HG03159 (cell line): ENCODE measurements around the gene ABHD16A.

Experiments used
- ATAC-seq: cut with Tn5 transposase; IDR thresholded peaks from one replicate; pipeline ENCODE4 v1.9.1; 2021; ENCODE audit warnings: mild to moderate bottlenecking, moderate library complexity; ENCODE audit not compliant: unreplicated experiment

The ABHD16A gene

GRCh38 chr6:31702819-31703716 is at the start of gene ABHD16A:
ABHD16A (minus strand) TSS chr6:31703324; CDS start chr6:31703281, 43 bp downstream.
- peak; percentile 84 for ATAC-seq

DNA sequence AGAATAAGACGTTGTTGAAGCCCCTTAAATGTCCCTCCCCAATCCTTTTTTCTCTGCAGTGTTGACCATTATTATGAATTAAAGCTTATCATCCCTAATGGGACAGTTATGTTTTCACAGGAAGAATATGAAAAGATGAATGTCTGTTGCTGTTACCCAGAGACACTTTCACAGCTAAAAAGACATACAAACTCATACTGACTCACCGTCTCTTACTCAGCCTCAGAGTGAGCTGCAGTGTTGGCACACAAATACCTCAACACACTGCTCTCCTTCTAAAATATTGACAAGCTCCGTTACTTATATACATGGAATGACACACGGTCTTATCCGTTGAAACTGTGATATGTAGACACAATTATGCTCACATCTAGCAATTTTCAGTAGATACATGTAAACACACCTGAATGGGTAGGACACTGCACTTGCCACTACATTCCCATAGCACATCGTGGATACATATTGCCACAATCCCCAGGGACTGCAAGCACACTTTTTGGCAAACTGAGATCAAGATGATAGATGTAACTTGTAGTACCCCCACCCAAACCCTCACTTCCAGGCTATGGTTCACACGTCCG is 49.7 kb upstream of the ABHD16A start:
- no peak for ATAC-seq

DNA sequence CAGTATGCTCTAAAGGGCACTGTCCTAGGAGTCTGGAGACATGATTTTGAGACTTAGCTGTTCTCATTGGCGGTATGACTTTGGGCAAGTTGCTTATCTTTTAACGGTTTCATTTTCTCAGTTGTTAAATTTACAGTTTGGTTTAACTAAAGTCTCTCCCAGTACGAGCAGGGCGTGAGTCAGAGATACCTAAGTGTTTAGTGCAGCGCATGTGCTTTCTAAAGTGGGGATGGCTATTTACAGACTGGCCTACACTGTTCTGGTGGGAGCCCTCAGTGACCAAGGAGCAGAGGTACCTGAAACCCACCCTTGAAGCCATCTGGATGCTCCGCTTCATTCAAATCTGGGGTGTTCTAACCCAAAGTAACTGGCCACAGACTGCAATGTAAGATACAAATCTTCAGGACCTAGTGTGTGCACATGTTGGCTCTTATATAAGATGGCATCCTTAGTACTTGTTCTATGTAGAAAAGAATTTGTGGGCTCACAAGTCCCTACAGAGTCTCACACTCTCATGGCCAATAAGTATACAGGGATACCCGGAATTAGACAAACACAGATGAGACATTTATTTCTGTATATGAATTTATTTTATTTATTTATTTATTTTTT is 47.4 kb upstream of the ABHD16A start:
- ATAC-seq, result no peak

- ATAC-seq, result no peak
Measured at GRCh38 chr6:31749301-31750036, 46.3 kb upstream of the ABHD16A start.

- ATAC-seq, result no peak
Measured at GRCh38 chr6:31744422-31744821, 41.3 kb upstream of the ABHD16A start.

DNA sequence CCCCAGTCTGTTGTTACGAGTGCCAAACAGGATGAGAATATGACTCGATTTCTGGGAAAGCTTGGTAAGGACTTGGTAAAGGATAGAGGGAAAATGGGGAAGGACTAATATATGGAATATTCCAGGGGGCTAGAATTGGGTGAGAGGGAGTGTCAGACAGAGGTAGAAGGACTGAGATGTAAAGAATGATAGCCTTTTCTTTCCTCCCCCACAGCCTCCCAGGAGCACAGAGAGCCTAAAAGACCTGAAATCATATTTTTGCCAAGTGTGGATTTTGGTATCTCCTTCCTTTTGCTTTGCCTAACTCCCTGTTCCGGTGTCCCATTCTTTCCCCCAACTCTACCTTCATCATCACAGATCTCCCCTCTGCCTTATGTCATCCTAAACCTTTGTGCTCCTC is 39.8 kb upstream of the ABHD16A start:
- no peak for ATAC-seq

DNA sequence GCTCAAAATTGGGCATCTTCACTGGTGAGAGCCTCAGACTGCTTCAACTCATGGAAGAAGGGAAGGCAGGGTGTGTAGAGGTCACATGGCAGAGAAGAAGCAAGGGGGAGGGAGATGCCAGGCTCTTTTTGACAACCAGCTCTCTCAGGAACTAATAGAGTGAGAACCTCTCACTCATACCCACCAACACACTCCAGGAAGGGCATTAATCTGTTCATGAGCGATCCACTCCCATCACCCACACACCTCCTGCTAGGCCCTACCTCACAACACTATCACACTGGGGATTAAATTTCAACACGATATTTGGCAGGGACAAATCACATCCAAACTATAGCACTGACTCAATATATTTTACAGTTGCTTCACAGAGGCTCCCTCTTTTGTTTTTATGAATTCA is 38.7 kb upstream of the ABHD16A start:
- no peak for ATAC-seq

DNA sequence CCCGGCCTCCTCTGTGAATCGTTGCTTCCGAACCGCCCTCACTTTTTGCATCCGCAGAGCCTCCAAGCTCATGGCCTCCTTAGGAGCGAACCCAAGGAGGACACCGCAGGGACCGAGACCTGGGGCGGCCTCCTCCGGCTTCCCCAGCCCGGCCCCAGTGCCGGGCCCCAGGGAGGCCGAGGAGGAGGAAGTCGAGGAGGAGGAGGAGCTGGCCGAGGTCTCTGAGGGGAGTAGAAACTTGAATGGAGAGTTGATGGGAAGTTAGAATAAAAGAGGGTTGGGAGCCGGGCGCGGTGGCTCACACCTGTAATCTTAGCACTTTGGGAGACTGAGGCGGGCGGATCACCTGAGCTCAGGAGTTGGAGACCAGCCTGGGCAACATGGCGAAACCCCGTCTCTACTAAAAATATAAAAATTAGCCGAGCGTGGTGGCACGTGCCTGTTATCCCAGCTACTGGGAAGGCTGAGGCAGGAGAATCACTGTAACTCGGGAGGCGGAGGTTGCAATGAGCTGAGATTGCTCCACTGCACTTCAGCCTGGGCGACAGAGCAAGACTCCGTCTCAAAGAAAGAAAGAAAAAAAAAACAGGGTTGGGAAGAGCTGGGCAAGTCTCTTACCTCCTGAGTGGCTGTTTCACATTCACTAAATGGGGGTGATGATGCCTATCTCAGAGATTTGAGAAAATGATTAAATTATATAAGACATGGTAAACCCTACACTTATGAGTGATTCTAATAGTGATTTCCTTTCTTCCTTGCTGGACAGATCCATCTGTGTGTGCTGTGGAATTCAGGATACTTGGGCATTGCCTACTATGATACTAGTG is 37.5 kb upstream of the ABHD16A start:
- ATAC-seq, result no peak

GRCh38 chr6:31739639-31740396 is 36.7 kb upstream of the ABHD16A start, which contains the start of gene MSH5:
MSH5 (plus strand) TSS chr6:31740005; CDS start chr6:31740467, 462 bp downstream.
- peak; percentile 60 for ATAC-seq

DNA sequence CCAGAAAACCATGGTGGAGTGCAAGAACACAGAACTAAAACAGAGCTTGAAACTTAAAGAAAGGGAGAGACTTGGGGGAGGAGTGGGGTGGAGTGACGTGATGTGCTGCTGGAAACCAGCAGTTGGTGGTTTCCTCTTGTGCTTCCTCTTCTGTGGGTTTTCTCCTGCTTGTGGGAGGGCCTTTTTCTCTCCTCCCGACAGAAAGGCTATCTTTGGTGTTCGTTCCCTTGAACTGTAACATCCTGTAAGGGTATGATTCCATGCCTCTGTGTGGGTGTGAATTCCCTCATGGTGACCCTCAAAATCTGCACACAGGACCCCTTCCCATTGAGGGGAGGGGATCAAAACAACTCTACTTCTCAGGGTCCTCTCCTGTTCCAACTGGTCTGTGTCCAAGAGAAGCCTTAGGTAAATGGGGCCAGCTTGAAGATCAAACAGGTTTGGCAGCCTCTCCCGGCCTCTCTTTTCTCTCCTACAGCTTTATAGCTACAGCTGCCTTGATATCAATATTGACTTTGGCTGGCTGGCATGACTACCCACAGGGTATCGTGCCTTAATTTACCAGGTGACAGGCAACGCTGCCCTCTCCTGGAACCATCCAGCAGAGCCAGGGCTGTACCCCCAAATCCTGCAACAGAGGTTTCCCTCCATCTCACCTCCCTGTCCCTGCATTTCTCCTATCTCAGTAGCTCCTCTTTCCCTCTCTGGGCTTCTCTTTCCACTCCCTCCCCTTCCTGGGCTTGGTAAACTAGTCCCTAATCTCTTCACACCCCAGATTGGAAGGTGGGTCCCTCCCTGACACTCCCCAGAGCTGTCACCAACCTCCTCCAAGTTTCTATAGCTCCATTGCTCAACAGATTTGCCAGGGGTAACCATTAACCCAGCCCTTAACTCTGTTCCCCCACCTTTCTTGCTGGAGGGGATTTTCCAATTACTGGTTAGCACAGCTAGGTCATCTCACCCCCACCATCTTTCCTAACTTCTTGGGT is 35.2 kb upstream of the ABHD16A start:
- peak; percentile 23 for ATAC-seq

- no peak for ATAC-seq
Measured at GRCh38 chr6:31737315-31737990, 34.3 kb upstream of the ABHD16A start.

DNA sequence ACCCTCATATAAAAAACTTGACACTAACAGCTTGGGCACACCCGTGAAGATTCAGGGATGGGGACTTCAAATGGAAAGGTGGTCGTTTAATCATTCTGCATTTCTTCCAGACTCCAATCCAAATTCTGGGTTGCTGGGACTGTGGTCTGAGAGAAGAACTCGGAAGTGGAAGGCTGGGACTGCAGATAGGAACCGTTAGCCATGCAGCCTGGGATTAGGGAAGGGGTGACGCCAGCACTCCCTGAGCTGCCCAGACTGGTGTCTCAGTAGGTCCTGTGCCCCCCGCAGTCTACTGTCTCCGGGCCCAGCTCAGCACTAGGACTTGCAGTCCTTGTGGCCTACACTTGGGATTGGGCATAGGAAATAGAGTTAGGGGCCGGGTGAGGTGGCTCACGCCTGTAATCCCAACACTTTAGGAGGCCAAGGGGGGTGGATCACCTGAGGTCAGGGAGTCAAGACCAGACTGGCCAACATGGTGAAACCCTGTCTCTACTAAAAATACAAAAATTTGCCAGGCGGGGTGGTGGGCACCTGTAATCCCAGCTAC is 33.7 kb upstream of the ABHD16A start:
- ATAC-seq, result no peak

- no peak for ATAC-seq
Measured at GRCh38 chr6:31736021-31736767, 33.1 kb upstream of the ABHD16A start, which contains the start of gene CLIC1. CLIC1 (minus strand) TSS chr6:31736530; CDS start chr6:31736300, 230 bp downstream.

DNA sequence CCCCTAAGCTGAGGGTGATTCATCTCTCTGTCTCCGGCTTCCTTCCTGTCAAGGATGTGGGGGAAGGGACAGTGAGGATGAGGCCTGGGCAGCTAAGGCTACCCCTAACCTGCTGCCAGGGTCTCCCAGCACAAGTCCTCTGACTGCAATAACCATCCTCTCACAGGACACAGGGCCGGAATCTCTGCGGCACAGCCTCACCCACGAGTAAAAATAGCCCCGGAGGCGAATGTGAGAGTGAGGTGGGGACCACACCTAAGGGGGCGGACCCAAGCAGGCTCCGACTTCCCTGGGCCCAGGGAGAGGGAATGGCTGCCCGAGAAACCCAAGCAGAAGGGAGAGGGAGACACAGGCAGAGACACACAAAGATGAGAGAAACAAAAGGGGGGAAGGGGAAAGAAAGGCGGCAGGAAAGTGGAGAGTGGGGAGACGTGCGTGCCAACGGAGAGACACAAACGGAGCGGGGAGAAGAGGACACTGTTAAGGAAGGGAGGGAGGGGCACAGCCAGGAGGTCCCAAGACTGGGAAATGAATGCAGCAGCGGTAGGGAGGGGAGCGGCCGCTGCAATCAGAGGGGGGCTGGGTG is 31.8 kb upstream of the ABHD16A start:
- ATAC-seq, result no peak

- ATAC-seq, result no peak
Measured at GRCh38 chr6:31734247-31734820, 31.2 kb upstream of the ABHD16A start.

DNA sequence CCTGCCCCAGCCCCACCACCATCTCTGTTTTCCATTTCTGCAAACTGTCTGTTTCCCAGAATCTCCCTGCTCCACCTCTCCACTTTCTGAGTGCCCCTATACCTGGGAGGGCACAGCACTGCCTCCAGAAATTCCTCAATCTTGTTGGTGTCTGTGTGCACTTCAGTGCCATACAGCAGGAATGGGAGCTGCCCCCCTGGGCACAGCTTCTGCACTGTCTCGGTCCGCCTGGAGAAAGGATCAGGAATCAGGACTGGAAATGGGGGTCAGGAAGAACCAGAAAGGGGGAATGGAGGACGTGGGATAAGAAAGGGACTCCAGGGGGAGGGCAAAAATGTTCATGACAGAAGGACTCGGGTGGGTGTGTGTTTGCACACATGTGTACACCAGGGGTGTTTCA is 30.6 kb upstream of the ABHD16A start:
- ATAC-seq, result no peak
